ENCODE results near the gene DAD1. TPM values are rescaled to one million over a fixed set of nuclear protein-coding genes. Genes with fewer than 3 reads are reported as not detected.

DAD1 gene
- polyA plus RNA-seq, 1 of the 3 experiments (the other 2 are of a cell fraction), result 406 TPM

DNA sequence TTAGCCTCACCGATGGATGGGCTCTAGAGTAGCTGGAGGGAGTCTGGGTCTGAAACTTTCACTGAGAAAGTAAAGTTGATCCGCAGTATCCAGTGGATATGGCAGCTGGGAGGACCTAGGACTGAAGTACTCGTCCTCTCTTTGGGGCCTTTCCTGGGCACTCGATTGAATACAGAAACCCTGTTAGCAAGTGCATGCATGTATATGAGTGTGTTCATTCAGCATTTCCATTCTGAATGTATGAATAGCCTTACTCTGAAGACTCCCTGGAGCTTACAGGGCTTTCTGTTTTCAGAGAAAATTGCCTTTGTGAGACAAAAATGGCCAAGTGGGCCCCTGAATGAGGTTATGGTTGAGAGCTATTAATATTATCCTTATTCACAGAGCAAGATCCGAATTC lies 62.8 kb downstream of the DAD1 start:
- TF ChIP-seq SMC3 (IDR thresholded peaks at IDR 0.05; ENCODE audit: low read depth, low read length), result no peak
- TF ChIP-seq, protein P1, sequence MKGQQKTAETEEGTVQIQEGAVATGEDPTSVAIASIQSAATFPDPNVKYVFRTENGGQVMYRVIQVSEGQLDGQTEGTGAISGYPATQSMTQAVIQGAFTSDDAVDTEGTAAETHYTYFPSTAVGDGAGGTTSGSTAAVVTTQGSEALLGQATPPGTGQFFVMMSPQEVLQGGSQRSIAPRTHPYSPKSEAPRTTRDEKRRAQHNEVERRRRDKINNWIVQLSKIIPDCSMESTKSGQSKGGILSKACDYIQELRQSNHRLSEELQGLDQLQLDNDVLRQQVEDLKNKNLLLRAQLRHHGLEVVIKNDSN (IDR thresholded peaks at IDR 0.05; ENCODE audit: borderline replicate concordance, low read depth), result no peak
- no peak for TF ChIP-seq FOSL2 (IDR thresholded peaks at IDR 0.05; ENCODE audit: borderline replicate concordance, low read depth)
- TF ChIP-seq, protein P2, sequence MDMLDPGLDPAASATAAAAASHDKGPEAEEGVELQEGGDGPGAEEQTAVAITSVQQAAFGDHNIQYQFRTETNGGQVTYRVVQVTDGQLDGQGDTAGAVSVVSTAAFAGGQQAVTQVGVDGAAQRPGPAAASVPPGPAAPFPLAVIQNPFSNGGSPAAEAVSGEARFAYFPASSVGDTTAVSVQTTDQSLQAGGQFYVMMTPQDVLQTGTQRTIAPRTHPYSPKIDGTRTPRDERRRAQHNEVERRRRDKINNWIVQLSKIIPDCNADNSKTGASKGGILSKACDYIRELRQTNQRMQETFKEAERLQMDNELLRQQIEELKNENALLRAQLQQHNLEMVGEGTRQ (IDR thresholded peaks at IDR 0.05; ENCODE audit: borderline replicate concordance, low read depth, low read length), result no peak
- TF ChIP-seq YY1 (IDR thresholded peaks at IDR 0.05; ENCODE audit: low read depth), result no peak
- no peak for TF ChIP-seq FOXJ3 (CRISPR knock-in tag; IDR thresholded peaks at IDR 0.05)
- TF ChIP-seq RXRA (IDR thresholded peaks at IDR 0.05; ENCODE audit: borderline replicate concordance, low read depth), result no peak
- TF ChIP-seq EZH2phosphoT487 (IDR thresholded peaks at IDR 0.05; ENCODE audit: borderline replicate concordance, low read depth), result no peak
- TF ChIP-seq EP300 (IDR thresholded peaks at IDR 0.05; ENCODE audit: borderline replicate concordance in 1 of 2, low read depth in 1 of 2, low read length in 1 of 2), result no peak
- no peak overlapping the region for H2AFZ ChIP-seq (ENCODE audit: low read depth)
- H3K9ac ChIP-seq, result no peak overlapping the region
- no peak overlapping the region for H3K27ac ChIP-seq (ENCODE audit: low read depth in 2 of 2, low read length in 1 of 2)
- no peaks in the 10 kb centered on the region for H3K9me2 ChIP-seq
- H3K9me3 ChIP-seq, result no peaks in the 10 kb centered on the region
- no peaks in the 10 kb centered on the region for H3K79me2 ChIP-seq (ENCODE audit: insufficient read depth)
- H3K4me1 ChIP-seq (ENCODE audit: control insufficient read depth in 1 of 2, insufficient read depth in 2 of 2, low read depth in 1 of 2, low read length in 1 of 2), result peaks cover 0 to 8% of the 10 kb centered on the region in 2 experiments; a peak in 1 of 4 replicates
- ChIA-PET POLR2A (no interaction called here), CTCF (interaction anchor here (0.7 to 1.6 kb wide), 4 partner anchors 8 to 44 kb away, joined by 3 to 4 read pairs (median 3); no protein-coding TSS in a partner anchor)
- H3K4me3 ChIP-seq (ENCODE audit: low read depth in 2 of 2, low read length in 1 of 2), result no peak overlapping the region
- 26% methylated on average over 5 of the region's 5 CpGs for WGBS (ENCODE audit: low lambda C conversion rate)
- no peak overlapping the region for H3K4me2 ChIP-seq
- DNase-seq, result no peak
- no peaks in the 10 kb centered on the region for H3K36me3 ChIP-seq (replicated peaks in 1 of 2; ENCODE audit: control insufficient read depth in 1 of 2, insufficient read depth in 2 of 2, low read length in 1 of 2)
- H3F3A ChIP-seq (replicated peaks; ENCODE audit: insufficient read depth), result no peaks in the 10 kb centered on the region
- peaks cover 10% of the 10 kb centered on the region; the same call in 1 of the 2 replicates for H3K27me3 ChIP-seq (ENCODE audit: insufficient read depth)
- no peaks in the 10 kb centered on the region for H4K20me1 ChIP-seq (ENCODE audit: insufficient read depth)

- H3K9ac ChIP-seq, result no peak overlapping the region
- DNase-seq, result no peak
- POLR2A ChIA-PET, result no interaction called here
- no peak for TF ChIP-seq SMC3 (IDR thresholded peaks at IDR 0.05; ENCODE audit: low read depth, low read length)
- TF ChIP-seq ELF1 (IDR thresholded peaks at IDR 0.05), result no peak
- TF ChIP-seq, protein P3, sequence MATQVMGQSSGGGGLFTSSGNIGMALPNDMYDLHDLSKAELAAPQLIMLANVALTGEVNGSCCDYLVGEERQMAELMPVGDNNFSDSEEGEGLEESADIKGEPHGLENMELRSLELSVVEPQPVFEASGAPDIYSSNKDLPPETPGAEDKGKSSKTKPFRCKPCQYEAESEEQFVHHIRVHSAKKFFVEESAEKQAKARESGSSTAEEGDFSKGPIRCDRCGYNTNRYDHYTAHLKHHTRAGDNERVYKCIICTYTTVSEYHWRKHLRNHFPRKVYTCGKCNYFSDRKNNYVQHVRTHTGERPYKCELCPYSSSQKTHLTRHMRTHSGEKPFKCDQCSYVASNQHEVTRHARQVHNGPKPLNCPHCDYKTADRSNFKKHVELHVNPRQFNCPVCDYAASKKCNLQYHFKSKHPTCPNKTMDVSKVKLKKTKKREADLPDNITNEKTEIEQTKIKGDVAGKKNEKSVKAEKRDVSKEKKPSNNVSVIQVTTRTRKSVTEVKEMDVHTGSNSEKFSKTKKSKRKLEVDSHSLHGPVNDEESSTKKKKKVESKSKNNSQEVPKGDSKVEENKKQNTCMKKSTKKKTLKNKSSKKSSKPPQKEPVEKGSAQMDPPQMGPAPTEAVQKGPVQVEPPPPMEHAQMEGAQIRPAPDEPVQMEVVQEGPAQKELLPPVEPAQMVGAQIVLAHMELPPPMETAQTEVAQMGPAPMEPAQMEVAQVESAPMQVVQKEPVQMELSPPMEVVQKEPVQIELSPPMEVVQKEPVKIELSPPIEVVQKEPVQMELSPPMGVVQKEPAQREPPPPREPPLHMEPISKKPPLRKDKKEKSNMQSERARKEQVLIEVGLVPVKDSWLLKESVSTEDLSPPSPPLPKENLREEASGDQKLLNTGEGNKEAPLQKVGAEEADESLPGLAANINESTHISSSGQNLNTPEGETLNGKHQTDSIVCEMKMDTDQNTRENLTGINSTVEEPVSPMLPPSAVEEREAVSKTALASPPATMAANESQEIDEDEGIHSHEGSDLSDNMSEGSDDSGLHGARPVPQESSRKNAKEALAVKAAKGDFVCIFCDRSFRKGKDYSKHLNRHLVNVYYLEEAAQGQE (IDR thresholded peaks at IDR 0.05; ENCODE audit: low read depth, low read length), result no peak
- no peak for TF ChIP-seq RAD21 (IDR thresholded peaks at IDR 0.05; ENCODE audit: low read length)
- no peak for TF ChIP-seq TAF1 (IDR thresholded peaks at IDR 0.05; ENCODE audit: borderline replicate concordance, low read depth, low read length)
- TF ChIP-seq NFIC (IDR thresholded peaks at IDR 0.05; ENCODE audit: borderline replicate concordance), result no peak
- TF ChIP-seq RXRA (IDR thresholded peaks at IDR 0.05; ENCODE audit: borderline replicate concordance, low read depth), result no peak
- TF ChIP-seq MEF2A (IDR thresholded peaks at IDR 0.05; ENCODE audit: borderline replicate concordance, low read depth), result no peak
- no peak for TF ChIP-seq YY1 (IDR thresholded peaks at IDR 0.05; ENCODE audit: low read depth)
- TF ChIP-seq ZBTB33 (IDR thresholded peaks at IDR 0.05; ENCODE audit: borderline replicate concordance, low read depth), result no peak
- TF ChIP-seq FOXJ3 (CRISPR knock-in tag; IDR thresholded peaks at IDR 0.05), result no peak
- TF ChIP-seq CTCF (IDR thresholded peaks at IDR 0.05), result no peak
- TF ChIP-seq TCF12 (IDR thresholded peaks at IDR 0.05), result no peak
Measured at GRCh38 chr14:22524784-22525161, 64.3 kb downstream of the DAD1 start.

More at GRCh38 chr14:22524784-22525161, 64.3 kb downstream of the DAD1 start:
- Histone ChIP-seq H3K27me3 (ENCODE audit: insufficient read depth) (peaks cover 10% of the 10 kb centered on the region; the same call in 1 of the 2 replicates), H3K4me3 (ENCODE audit: low read depth in 2 of 2, low read length in 1 of 2) (no peak overlapping the region), H4K20me1 (ENCODE audit: insufficient read depth) (no peaks in the 10 kb centered on the region), H3K9me2 (no peaks in the 10 kb centered on the region), H2AFZ (ENCODE audit: low read depth) (no peak overlapping the region), H3K4me1 (ENCODE audit: control insufficient read depth in 1 of 2, insufficient read depth in 2 of 2, low read depth in 1 of 2, low read length in 1 of 2) (peaks cover 0 to 17% of the 10 kb centered on the region in 2 experiments; a peak in 1 of 4 replicates), H3K79me2 (ENCODE audit: insufficient read depth) (no peaks in the 10 kb centered on the region), H3F3A (replicated peaks; ENCODE audit: insufficient read depth) (no peaks in the 10 kb centered on the region), H3K27ac (ENCODE audit: low read depth in 2 of 2, low read length in 1 of 2) (no peak overlapping the region), H3K4me2 (no peak overlapping the region), H3K9me3 (no peaks in the 10 kb centered on the region), H3K36me3 (replicated peaks in 1 of 2; ENCODE audit: control insufficient read depth in 1 of 2, insufficient read depth in 2 of 2, low read length in 1 of 2) (no peaks in the 10 kb centered on the region)
- CTCF ChIA-PET, result interaction anchor here (0.9 to 1.6 kb wide), 3 partner anchors 21 to 46 kb away, joined by 3 to 4 read pairs (median 3); no protein-coding TSS in a partner anchor

Measured in SK-N-SH (cell line).